Fibroblast of mammary gland (primary cell): ENCODE data around the gene FAM217A.

Experiments
- DNase-seq: peaks from one replicate; pipeline ENCODE4 v3.0.0-alpha.2; 2010; ENCODE audit warnings: low read depth
- H3K4me3 ChIP-seq: 2 replicates; pipeline ENCODE4 v1.5.1; 2011; ENCODE audit warnings: low read depth, mild to moderate bottlenecking, low read length, moderate library complexity; ENCODE audit not compliant: control insufficient read depth
- TF ChIP-seq, protein P1 (sequence below): conservative IDR thresholded peaks from 2 replicates; pipeline ENCODE4 v1.5.1; 2011; ENCODE audit warnings: low read depth, low read length, inconsistent platforms; ENCODE audit not compliant: control insufficient read depth, insufficient read depth

FAM217A gene

DNA sequence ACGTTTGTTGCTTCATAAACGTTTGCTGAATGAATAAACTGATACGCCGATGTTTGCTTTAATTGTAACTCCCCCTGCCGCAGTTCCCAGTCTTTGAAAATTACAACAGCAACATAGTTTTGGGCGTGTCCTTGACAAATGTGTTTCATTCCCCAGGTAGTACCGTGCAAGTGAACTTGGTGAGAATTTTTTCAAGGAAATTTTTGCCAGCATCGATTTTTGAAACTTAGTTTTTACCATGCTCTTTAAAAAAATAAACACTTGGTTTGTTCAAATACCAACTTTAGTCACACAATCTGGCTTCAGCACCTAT, 60.1 kb downstream of the FAM217A start:
- DNase-seq: no peak
- H3K4me3 ChIP-seq: peak overlapping the region; percentile 84
- TF ChIP-seq, protein P1, sequence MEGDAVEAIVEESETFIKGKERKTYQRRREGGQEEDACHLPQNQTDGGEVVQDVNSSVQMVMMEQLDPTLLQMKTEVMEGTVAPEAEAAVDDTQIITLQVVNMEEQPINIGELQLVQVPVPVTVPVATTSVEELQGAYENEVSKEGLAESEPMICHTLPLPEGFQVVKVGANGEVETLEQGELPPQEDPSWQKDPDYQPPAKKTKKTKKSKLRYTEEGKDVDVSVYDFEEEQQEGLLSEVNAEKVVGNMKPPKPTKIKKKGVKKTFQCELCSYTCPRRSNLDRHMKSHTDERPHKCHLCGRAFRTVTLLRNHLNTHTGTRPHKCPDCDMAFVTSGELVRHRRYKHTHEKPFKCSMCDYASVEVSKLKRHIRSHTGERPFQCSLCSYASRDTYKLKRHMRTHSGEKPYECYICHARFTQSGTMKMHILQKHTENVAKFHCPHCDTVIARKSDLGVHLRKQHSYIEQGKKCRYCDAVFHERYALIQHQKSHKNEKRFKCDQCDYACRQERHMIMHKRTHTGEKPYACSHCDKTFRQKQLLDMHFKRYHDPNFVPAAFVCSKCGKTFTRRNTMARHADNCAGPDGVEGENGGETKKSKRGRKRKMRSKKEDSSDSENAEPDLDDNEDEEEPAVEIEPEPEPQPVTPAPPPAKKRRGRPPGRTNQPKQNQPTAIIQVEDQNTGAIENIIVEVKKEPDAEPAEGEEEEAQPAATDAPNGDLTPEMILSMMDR: no peak
